HCT116 (cell line): ENCODE results near the gene BMPER.

Source experiments
- CEBPB ChIP-seq: IDR thresholded peaks from 2 replicates; pipeline ENCODE4 v1.6.1; 2012; ENCODE audit warnings: low read depth
- CTCF ChIP-seq, 3 experiments: fragments of 200-600 bp in 1 of 3; sonication (generic) in 1 of 3; IDR thresholded peaks in 2 of 3; conservative IDR thresholded peaks in 1 of 3; 2 replicates each; pipeline ENCODE4 v1.5.1; 2012 to 2017; ENCODE audit warnings: low read depth in 2 of 3, low read length in 2 of 3, antibody characterized with exemption in 1 of 3, borderline replicate concordance in 1 of 3, control low read depth in 1 of 3, mild to moderate bottlenecking in 1 of 3, mixed read lengths in 1 of 3, mixed run types in 1 of 3, moderate library complexity in 1 of 3; ENCODE audit not compliant: insufficient read depth in 1 of 3
- EZH2 ChIP-seq: fragments of 200-600 bp; sonication (generic); IDR thresholded peaks from 2 replicates; pipeline ENCODE4 v1.6.1; 2017; ENCODE audit warnings: antibody characterized with exemption, mixed run types
- EZH2phosphoT487 ChIP-seq: fragments of 200-600 bp; IDR thresholded peaks from 2 replicates; pipeline ENCODE4 v1.6.1; 2018; ENCODE audit warnings: antibody characterized with exemption, borderline replicate concordance
- MAX ChIP-seq: IDR thresholded peaks from 2 replicates; pipeline ENCODE4 v1.6.1; 2012
- POLR2A ChIP-seq: IDR thresholded peaks from 2 replicates; pipeline ENCODE4 v1.7.0; 2011; ENCODE audit warnings: borderline replicate concordance; ENCODE audit not compliant: insufficient read depth, insufficient read length; ENCODE audit errors: extremely low read depth
- POLR2AphosphoS5 ChIP-seq: IDR thresholded peaks from 2 replicates; pipeline ENCODE4 v1.6.1; 2011; ENCODE audit warnings: mild to moderate bottlenecking, low read depth, low read length, moderate library complexity
- RAD21 ChIP-seq: IDR thresholded peaks from 2 replicates; pipeline ENCODE4 v1.6.1; 2012; ENCODE audit warnings: low read depth, mild to moderate bottlenecking
- REST ChIP-seq: IDR thresholded peaks from 2 replicates; pipeline ENCODE4 v1.6.1; 2012; ENCODE audit warnings: low read depth
- SIN3A ChIP-seq: IDR thresholded peaks from 2 replicates; pipeline ENCODE4 v1.6.1; 2012; ENCODE audit warnings: low read depth
- SP1 ChIP-seq: IDR thresholded peaks from 2 replicates; pipeline ENCODE4 v1.6.1; 2012; ENCODE audit warnings: low read depth
- YY1 ChIP-seq: IDR thresholded peaks from 2 replicates; pipeline ENCODE4 v1.6.1; 2011; ENCODE audit warnings: low read length, low read depth, moderate library complexity, mild to moderate bottlenecking; ENCODE audit not compliant: insufficient replicate concordance; ENCODE audit errors: extremely low read depth
- ZNF274 ChIP-seq: fragments of 200-500 bp; sonication (Bioruptor generic); IDR thresholded peaks from 2 replicates; pipeline ENCODE4 v1.6.1; 2014; ENCODE audit warnings: mild to moderate bottlenecking, low read depth, low read length, inconsistent platforms

- TF ChIP-seq ZNF274: no peak
- TF ChIP-seq MAX: peak; percentile 40; the same call in 1 of the 2 replicates
- no peak for TF ChIP-seq POLR2A
- no peak for TF ChIP-seq SP1
- TF ChIP-seq CEBPB: no peak
- TF ChIP-seq POLR2AphosphoS5: no peak
- peak; percentile 58 for TF ChIP-seq RAD21
- no peak for TF ChIP-seq EZH2
- TF ChIP-seq CTCF (IDR thresholded peaks at IDR 0.05 in 2 of 3, conservative IDR thresholded peaks at IDR 0.05 in 1 of 3; ENCODE audit: borderline replicate concordance in 1 of 3, insufficient read depth in 1 of 3, low read depth in 2 of 3, low read length in 2 of 3): peak; percentile 61 to 94 (median 85)
- TF ChIP-seq EZH2phosphoT487: no peak
- TF ChIP-seq YY1: peak; percentile 22
- TF ChIP-seq SIN3A: no peak
- no peak for TF ChIP-seq REST
Measured at GRCh38 chr7:33895025-33895804, 10.1 kb upstream of the BMPER start.
